SH-SY5Y (cell line): ENCODE measurements around the gene KCNQ1OT1.

Experiments
- GATA2 ChIP-seq: IDR thresholded peaks from 2 replicates; pipeline ENCODE4 v1.6.1; 2011; ENCODE audit warnings: mild to moderate bottlenecking, low read depth, low read length
- GATA3 ChIP-seq: IDR thresholded peaks from 2 replicates; pipeline ENCODE4 v1.6.1; 2011; ENCODE audit warnings: low read depth, mild to moderate bottlenecking, low read length, moderate library complexity

DNA sequence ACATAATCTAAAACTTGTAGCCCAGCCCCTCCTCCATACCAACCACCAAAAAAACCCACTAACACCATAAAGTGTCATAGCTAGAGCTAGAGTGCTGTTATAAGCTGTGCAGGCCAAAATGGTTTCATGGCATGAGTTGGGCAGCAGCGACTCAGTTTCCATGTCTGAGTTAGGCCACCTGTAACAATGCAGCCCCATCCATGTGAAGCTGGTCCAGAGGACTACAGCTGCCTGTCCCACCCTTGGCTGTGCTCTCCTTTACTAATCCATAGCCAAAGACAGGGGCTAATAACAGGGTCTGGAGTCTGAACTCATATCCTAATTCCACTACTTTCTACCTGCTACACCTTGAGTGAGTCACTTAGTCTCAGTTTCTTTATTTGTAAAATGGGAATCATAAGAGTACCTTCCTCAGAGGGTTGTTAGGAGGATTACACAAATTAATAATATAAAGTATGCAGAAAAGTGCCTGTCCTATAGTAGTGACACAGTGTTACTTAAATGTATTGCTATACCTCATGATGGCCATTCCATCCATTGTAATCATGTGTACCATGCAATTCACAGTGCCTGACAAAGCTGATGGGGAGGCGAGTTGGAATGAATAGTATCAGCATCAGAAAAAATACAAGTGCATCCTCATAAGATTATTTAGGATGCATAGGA lies 20.6 kb downstream of the KCNQ1OT1 start:
- TF ChIP-seq GATA2 = no peak
- TF ChIP-seq GATA3 = no peak
